Measurements from ENCODE around the gene CERK. TPM values are rescaled to one million over a fixed set of nuclear protein-coding genes. Genes with fewer than 3 reads are reported as not detected.

CERK gene
- total RNA-seq, 1 experiment from 2014 or later: 45.6 TPM

GRCh38 chr22:46694416-46695170, 43.5 kb downstream of the CERK start:
- Mint-ChIP-seq H3K4me1 (no peaks in the 10 kb centered on the region), H3K27me3 (ENCODE audit: low read depth) (no peaks in the 10 kb centered on the region), H3K9me3 (no peaks in the 10 kb centered on the region), H3K4me3 (no peak overlapping the region), H3K27ac (peak overlapping the region; percentile 41; the same call in 1 of the 2 replicates), H3K36me3 (peaks cover 40% of the 10 kb centered on the region)
- ChIA-PET POLR2A (no interaction called here), CTCF (no interaction called here)
- no peak for TF ChIP-seq CBFB (CRISPR knock-in tag; IDR thresholded peaks at IDR 0.05; ENCODE audit: low read depth)
- ATAC-seq: no peak
- DNase-seq (ENCODE audit: low spot score): no peak

- TF ChIP-seq HMGA2 (CRISPR knock-in tag; IDR thresholded peaks at IDR 0.05): no peak
- no peak for TF ChIP-seq ZNF317 (CRISPR knock-in tag; IDR thresholded peaks at IDR 0.05; ENCODE audit: borderline replicate concordance, low read depth)
- no peak for TF ChIP-seq JUN (CRISPR knock-in tag; IDR thresholded peaks at IDR 0.05)
- TF ChIP-seq USF1 (CRISPR knock-in tag; IDR thresholded peaks at IDR 0.05): no peak
- no peak for TF ChIP-seq GRHL2 (CRISPR knock-in tag; IDR thresholded peaks at IDR 0.05; ENCODE audit: insufficient replicate concordance, severe bottlenecking)
- TF ChIP-seq FOXP4 (CRISPR knock-in tag; IDR thresholded peaks at IDR 0.05): no peak
- no peak for TF ChIP-seq ESRRA (CRISPR knock-in tag; IDR thresholded peaks at IDR 0.05; ENCODE audit: borderline replicate concordance)
- no peaks in the 10 kb centered on the region for H3K27me3 Mint-ChIP-seq (ENCODE audit: low read depth)
- H3K4me3 Mint-ChIP-seq: no peak overlapping the region
- no peak overlapping the region; the same call in 1 of the 2 replicates for H3K27ac Mint-ChIP-seq
- peaks cover 35% of the 10 kb centered on the region for H3K36me3 Mint-ChIP-seq
- H3K4me1 Mint-ChIP-seq: no peaks in the 10 kb centered on the region
- no peak for DNase-seq (ENCODE audit: low spot score)
- POLR2A ChIA-PET: no interaction called here
- no peaks in the 10 kb centered on the region for H3K9me3 Mint-ChIP-seq
- ATAC-seq: no peak
- CTCF ChIA-PET: interaction anchor here (0.7 kb wide), 1 partner anchor 131 kb away, joined by 3 read pairs; no protein-coding TSS in a partner anchor
These were observed 44.2 kb downstream of the CERK start for GRCh38 chr22:46693634-46694415.

GRCh38 chr22:46691571-46691970, 46.5 kb downstream of the CERK start:
- POLR2A ChIA-PET: no interaction called here
- Mint-ChIP-seq H3K4me3 (no peak overlapping the region), H3K36me3 (peaks cover 27% of the 10 kb centered on the region), H3K27me3 (ENCODE audit: low read depth) (no peaks in the 10 kb centered on the region), H3K4me1 (no peaks in the 10 kb centered on the region), H3K27ac (no peak overlapping the region), H3K9me3 (no peaks in the 10 kb centered on the region)
- DNase-seq (ENCODE audit: low spot score): no peak
- ATAC-seq: no peak
- TF ChIP-seq CBFB (CRISPR knock-in tag; IDR thresholded peaks at IDR 0.05; ENCODE audit: low read depth) (no peak), SOX15 (CRISPR knock-in tag; IDR thresholded peaks at IDR 0.05) (no peak), IRF1 (CRISPR knock-in tag; IDR thresholded peaks at IDR 0.05) (no peak), TCF7 (CRISPR knock-in tag; IDR thresholded peaks at IDR 0.05; ENCODE audit: low read depth) (no peak), PREB (CRISPR knock-in tag; IDR thresholded peaks at IDR 0.05; ENCODE audit: borderline replicate concordance) (no peak), ATF1 (CRISPR knock-in tag; IDR thresholded peaks at IDR 0.05) (no peak), GTF2I (CRISPR knock-in tag; conservative IDR thresholded peaks at IDR 0.05) (no peak), NFE2L1 (CRISPR knock-in tag; IDR thresholded peaks at IDR 0.05) (no peak), MAX (CRISPR knock-in tag; IDR thresholded peaks at IDR 0.05) (no peak), AFF4 (CRISPR knock-in tag; IDR thresholded peaks at IDR 0.05; ENCODE audit: borderline replicate concordance) (no peak), ZNF121 (CRISPR knock-in tag; IDR thresholded peaks at IDR 0.05) (no peak)
- CTCF ChIA-PET: interaction anchor here (1.1 kb wide), 1 partner anchor 128 kb away, joined by 3 read pairs; no protein-coding TSS in a partner anchor

All from WTC11 (cell line).